HepG2 (cell line): Measurements from ENCODE around the gene CPNE5. TPM values are rescaled to one million over a fixed set of nuclear protein-coding genes. Genes with fewer than 3 reads are reported as not detected.

ENCODE experiments used
- DNMT1 ChIP-seq: sonication (generic); formaldehyde crosslinking; IDR thresholded peaks from 2 replicates; pipeline ENCODE4 v1.5.1; 2020; ENCODE audit warnings: mild to moderate bottlenecking, missing genetic modification reagents
- KLF13 ChIP-seq: sonication (generic); formaldehyde crosslinking; IDR thresholded peaks from 2 replicates; pipeline ENCODE4 v1.4.0; 2020; ENCODE audit warnings: mild to moderate bottlenecking, missing genetic modification reagents
- MIXL1 ChIP-seq: IDR thresholded peaks from 2 replicates; pipeline ENCODE4 v1.6.1; 2016
- MXD1 ChIP-seq: sonication (generic); formaldehyde crosslinking; IDR thresholded peaks from 2 replicates; pipeline ENCODE4 v1.4.0; 2020; ENCODE audit warnings: mild to moderate bottlenecking, missing genetic modification reagents
- NAIF1 ChIP-seq: sonication (generic); formaldehyde crosslinking; IDR thresholded peaks from 2 replicates; pipeline ENCODE4 v1.5.0; 2020; ENCODE audit warnings: mild to moderate bottlenecking, missing genetic modification reagents, borderline replicate concordance
- PAWR ChIP-seq: sonication (generic); formaldehyde crosslinking; IDR thresholded peaks from 2 replicates; pipeline ENCODE4 v1.4.0; 2020; ENCODE audit warnings: missing genetic modification reagents, mild to moderate bottlenecking, borderline replicate concordance
- PCBP2 ChIP-seq: fragments of 200-400 bp; formaldehyde crosslinking; optimal IDR thresholded peaks from 2 replicates; pipeline ENCODE3; 2018; ENCODE audit warnings: low read length, low read depth; ENCODE audit not compliant: poor library complexity, severe bottlenecking
- SATB2 ChIP-seq: sonication (generic); formaldehyde crosslinking; IDR thresholded peaks from 2 replicates; pipeline ENCODE4 v1.5.0; 2020; ENCODE audit warnings: missing genetic modification reagents
- SP4 ChIP-seq: sonication (generic); formaldehyde crosslinking; IDR thresholded peaks from 2 replicates; pipeline ENCODE4 v1.8.1; 2023; ENCODE audit warnings: mild to moderate bottlenecking, missing genetic modification reagents
- SRY ChIP-seq: sonication (generic); formaldehyde crosslinking; IDR thresholded peaks from 2 replicates; pipeline ENCODE4 v1.8.0; 2022; ENCODE audit warnings: mild to moderate bottlenecking, missing genetic modification reagents
- TEAD2 ChIP-seq: sonication (generic); formaldehyde crosslinking; IDR thresholded peaks from 2 replicates; pipeline ENCODE4 v1.9.0; 2021; ENCODE audit warnings: missing genetic modification reagents
- ZFP36 ChIP-seq: fragments of 150-350 bp; IDR thresholded peaks from 2 replicates; pipeline ENCODE4 v1.6.1; 2018; ENCODE audit warnings: borderline replicate concordance, low read length, low read depth; ENCODE audit not compliant: partially characterized antibody
- ZNF256 ChIP-seq: sonication (generic); formaldehyde crosslinking; conservative IDR thresholded peaks from 2 replicates; pipeline ENCODE4 v1.4.0; 2020; ENCODE audit warnings: missing genetic modification reagents
- ZNF263 ChIP-seq: sonication (generic); formaldehyde crosslinking; IDR thresholded peaks from 2 replicates; pipeline ENCODE4 v1.4.0; 2020; ENCODE audit warnings: missing genetic modification reagents
- ZNF431 ChIP-seq: sonication (generic); formaldehyde crosslinking; IDR thresholded peaks from 2 replicates; pipeline ENCODE4 v1.9.0; 2022; ENCODE audit warnings: missing genetic modification reagents, low read depth, mild to moderate bottlenecking, borderline replicate concordance
- ZNF616 ChIP-seq: sonication (generic); formaldehyde crosslinking; IDR thresholded peaks from 2 replicates; pipeline ENCODE4 v1.5.0; 2020; ENCODE audit warnings: low read depth, mild to moderate bottlenecking, missing genetic modification reagents
- ZNF746 ChIP-seq: sonication (generic); formaldehyde crosslinking; IDR thresholded peaks from 2 replicates; pipeline ENCODE4 v1.8.0; 2022; ENCODE audit warnings: mild to moderate bottlenecking, missing genetic modification reagents
- ZSCAN29 ChIP-seq: sonication (generic); formaldehyde crosslinking; conservative IDR thresholded peaks from 2 replicates; pipeline ENCODE4 v1.4.0; 2020; ENCODE audit warnings: mild to moderate bottlenecking, missing genetic modification reagents
- polyA plus RNA-seq, 8 experiments: library from polyadenylated mRNA; depleted of rRNA in 3 of 8; stranded (reverse) in 7 of 8; unstranded in 1 of 8; fragments of >200 nt; fragmentation: Illumina TruSeq in 4 of 8; extraction: Trizol in 4 of 8; gene quantifications; 2 replicates each; pipeline versions ENCODE4 v1.2.1 to v1.2.3, GENCODE V29; 2011 to 2016; ENCODE audit warnings: low read depth in 4 of 8, missing spikeins in 1 of 8, mixed read lengths in 1 of 8; ENCODE audit not compliant: insufficient read depth in 1 of 8
- total RNA-seq, 5 experiments: library from RNA; depleted of rRNA; stranded (reverse); fragments of >200 nt; fragmentation: Illumina TruSeq; extraction: Trizol; gene quantifications; 2 replicates each; pipeline ENCODE4 v1.2.3, GENCODE V29; 2016; ENCODE audit warnings: low read depth in 1 of 5
- TF ChIP-seq, protein P1 (sequence below): IDR thresholded peaks from 2 replicates; pipeline ENCODE4 v1.6.1; 2012; ENCODE audit warnings: inconsistent platforms
- TF ChIP-seq, protein P2 (sequence below): IDR thresholded peaks from 2 replicates; pipeline ENCODE4 v1.6.1; 2016; ENCODE audit warnings: missing compliant biosample characterization, missing genetic modification reagents, borderline replicate concordance
- TF ChIP-seq, protein P3 (sequence below): sonication (generic); formaldehyde crosslinking; IDR thresholded peaks from 2 replicates; pipeline ENCODE4 v1.4.0; 2020; ENCODE audit warnings: missing genetic modification reagents, borderline replicate concordance
- TF ChIP-seq, protein P4 (sequence below): sonication (generic); formaldehyde crosslinking; IDR thresholded peaks from 2 replicates; pipeline ENCODE4 v1.8.0; 2022; ENCODE audit warnings: mild to moderate bottlenecking, missing genetic modification reagents, moderate library complexity

The CPNE5 gene
- total and polyA plus RNA-seq, 2 of the 13 experiments (the other 11 are each of a cell fraction or from before 2014, with no cell fraction given) = 0.16 TPM; not detected in 1

- TF ChIP-seq, protein P1, sequence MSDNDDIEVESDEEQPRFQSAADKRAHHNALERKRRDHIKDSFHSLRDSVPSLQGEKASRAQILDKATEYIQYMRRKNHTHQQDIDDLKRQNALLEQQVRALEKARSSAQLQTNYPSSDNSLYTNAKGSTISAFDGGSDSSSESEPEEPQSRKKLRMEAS = peak; percentile 96
- 0 out of 2 replicates have a peak, but pooled peaks have one; percentile 12 for TF ChIP-seq ZNF263
- peak; percentile 34; the same call in 1 of the 2 replicates for TF ChIP-seq SATB2 (CRISPR knock-in tag)
- TF ChIP-seq ZSCAN29 (CRISPR knock-in tag) = peak; percentile 47; the same call in 1 of the 2 replicates
- TF ChIP-seq, protein P2, sequence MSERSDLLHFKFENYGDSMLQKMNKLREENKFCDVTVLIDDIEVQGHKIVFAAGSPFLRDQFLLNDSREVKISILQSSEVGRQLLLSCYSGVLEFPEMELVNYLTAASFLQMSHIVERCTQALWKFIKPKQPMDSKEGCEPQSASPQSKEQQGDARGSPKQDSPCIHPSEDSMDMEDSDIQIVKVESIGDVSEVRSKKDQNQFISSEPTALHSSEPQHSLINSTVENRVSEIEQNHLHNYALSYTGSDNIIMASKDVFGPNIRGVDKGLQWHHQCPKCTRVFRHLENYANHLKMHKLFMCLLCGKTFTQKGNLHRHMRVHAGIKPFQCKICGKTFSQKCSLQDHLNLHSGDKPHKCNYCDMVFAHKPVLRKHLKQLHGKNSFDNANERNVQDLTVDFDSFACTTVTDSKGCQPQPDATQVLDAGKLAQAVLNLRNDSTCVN = no peak
- TF ChIP-seq, protein P3, sequence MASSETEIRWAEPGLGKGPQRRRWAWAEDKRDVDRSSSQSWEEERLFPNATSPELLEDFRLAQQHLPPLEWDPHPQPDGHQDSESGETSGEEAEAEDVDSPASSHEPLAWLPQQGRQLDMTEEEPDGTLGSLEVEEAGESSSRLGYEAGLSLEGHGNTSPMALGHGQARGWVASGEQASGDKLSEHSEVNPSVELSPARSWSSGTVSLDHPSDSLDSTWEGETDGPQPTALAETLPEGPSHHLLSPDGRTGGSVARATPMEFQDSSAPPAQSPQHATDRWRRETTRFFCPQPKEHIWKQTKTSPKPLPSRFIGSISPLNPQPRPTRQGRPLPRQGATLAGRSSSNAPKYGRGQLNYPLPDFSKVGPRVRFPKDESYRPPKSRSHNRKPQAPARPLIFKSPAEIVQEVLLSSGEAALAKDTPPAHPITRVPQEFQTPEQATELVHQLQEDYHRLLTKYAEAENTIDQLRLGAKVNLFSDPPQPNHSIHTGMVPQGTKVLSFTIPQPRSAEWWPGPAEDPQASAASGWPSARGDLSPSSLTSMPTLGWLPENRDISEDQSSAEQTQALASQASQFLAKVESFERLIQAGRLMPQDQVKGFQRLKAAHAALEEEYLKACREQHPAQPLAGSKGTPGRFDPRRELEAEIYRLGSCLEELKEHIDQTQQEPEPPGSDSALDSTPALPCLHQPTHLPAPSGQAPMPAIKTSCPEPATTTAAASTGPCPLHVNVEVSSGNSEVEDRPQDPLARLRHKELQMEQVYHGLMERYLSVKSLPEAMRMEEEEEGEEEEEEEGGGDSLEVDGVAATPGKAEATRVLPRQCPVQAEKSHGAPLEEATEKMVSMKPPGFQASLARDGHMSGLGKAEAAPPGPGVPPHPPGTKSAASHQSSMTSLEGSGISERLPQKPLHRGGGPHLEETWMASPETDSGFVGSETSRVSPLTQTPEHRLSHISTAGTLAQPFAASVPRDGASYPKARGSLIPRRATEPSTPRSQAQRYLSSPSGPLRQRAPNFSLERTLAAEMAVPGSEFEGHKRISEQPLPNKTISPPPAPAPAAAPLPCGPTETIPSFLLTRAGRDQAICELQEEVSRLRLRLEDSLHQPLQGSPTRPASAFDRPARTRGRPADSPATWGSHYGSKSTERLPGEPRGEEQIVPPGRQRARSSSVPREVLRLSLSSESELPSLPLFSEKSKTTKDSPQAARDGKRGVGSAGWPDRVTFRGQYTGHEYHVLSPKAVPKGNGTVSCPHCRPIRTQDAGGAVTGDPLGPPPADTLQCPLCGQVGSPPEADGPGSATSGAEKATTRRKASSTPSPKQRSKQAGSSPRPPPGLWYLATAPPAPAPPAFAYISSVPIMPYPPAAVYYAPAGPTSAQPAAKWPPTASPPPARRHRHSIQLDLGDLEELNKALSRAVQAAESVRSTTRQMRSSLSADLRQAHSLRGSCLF = no peak
- TF ChIP-seq, protein P4, sequence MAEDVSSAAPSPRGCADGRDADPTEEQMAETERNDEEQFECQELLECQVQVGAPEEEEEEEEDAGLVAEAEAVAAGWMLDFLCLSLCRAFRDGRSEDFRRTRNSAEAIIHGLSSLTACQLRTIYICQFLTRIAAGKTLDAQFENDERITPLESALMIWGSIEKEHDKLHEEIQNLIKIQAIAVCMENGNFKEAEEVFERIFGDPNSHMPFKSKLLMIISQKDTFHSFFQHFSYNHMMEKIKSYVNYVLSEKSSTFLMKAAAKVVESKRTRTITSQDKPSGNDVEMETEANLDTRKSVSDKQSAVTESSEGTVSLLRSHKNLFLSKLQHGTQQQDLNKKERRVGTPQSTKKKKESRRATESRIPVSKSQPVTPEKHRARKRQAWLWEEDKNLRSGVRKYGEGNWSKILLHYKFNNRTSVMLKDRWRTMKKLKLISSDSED (CRISPR knock-in tag) = no peak
- no peak for TF ChIP-seq NAIF1
- TF ChIP-seq SRY (CRISPR knock-in tag) = peak; percentile 54; the same call in 1 of the 2 replicates
- TF ChIP-seq PCBP2 = no peak
- peak; percentile 94; the same call in 1 of the 2 replicates for TF ChIP-seq KLF13 (CRISPR knock-in tag)
- peak; percentile 97 for TF ChIP-seq MIXL1 (CRISPR knock-in tag)
- TF ChIP-seq ZFP36 = peak; percentile 2
- TF ChIP-seq ZNF431 (CRISPR knock-in tag) = no peak; the same call in 1 of the 2 replicates
- no peak for TF ChIP-seq ZNF746
- TF ChIP-seq ZNF616 (CRISPR knock-in tag) = no peak
- TF ChIP-seq MXD1 = peak; percentile 99
- TF ChIP-seq ZNF256 (CRISPR knock-in tag) = peak; percentile 96
- peak; percentile 84; the same call in 1 of the 2 replicates for TF ChIP-seq SP4 (CRISPR knock-in tag)
- no peak for TF ChIP-seq PAWR (CRISPR knock-in tag)
- TF ChIP-seq DNMT1 (CRISPR knock-in tag) = 0 out of 2 replicates have a peak, but pooled peaks have one; percentile 87
- TF ChIP-seq TEAD2 = no peak
Observed at GRCh38 chr6:36874443-36875249, 35.4 kb upstream of the CPNE5 start, which contains the start of gene PPIL1 (continued).
